Activated CD8-positive, alpha-beta memory T cell treated with anti-CD3 and anti-CD28 coated beads, Interleukin-2, amount 10 ng/mL, durations not matched to agents 7 days and 5 days (primary cell): ENCODE data around the gene RAET1L. TPM values are rescaled to one million over a fixed set of nuclear protein-coding genes. Genes with fewer than 3 reads are reported as not detected.
"Not testable (repeated sequence)": the region's sequence is repeated elsewhere in the genome, so short reads cannot be mapped to it uniquely, and the experiment has no call there.

Experiments used
- ATAC-seq: fragments of 150-1000 bp; cut with Tn5 transposase; one replicate; pipeline ENCODE4 v1.10.0; 2021; ENCODE audit warnings: moderate library complexity
- CTCF ChIA-PET: fragments of 350-600 bp; sonication (Branson Sonifier 250); formaldehyde crosslinking; loops from one replicate; lab custom pipeline; 2021; ENCODE audit warnings: antibody characterized with exemption; lab: Charles Lee
- DNase-seq: peaks from one replicate; pipeline ENCODE4 v3.0.0-alpha.2; 2020
- H3K27ac Mint-ChIP-seq: one replicate; pipeline ENCODE4 v1.8.0; 2021; ENCODE audit warnings: mild to moderate bottlenecking, mixed read lengths
- H3K27me3 Mint-ChIP-seq: one replicate; pipeline ENCODE4 v1.8.0; 2021; ENCODE audit warnings: mixed read lengths
- H3K36me3 Mint-ChIP-seq: one replicate; pipeline ENCODE4 v1.8.0; 2021; ENCODE audit warnings: mild to moderate bottlenecking, mixed read lengths
- H3K4me1 Mint-ChIP-seq: one replicate; pipeline ENCODE4 v1.8.0; 2021; ENCODE audit warnings: mixed read lengths
- H3K4me3 Mint-ChIP-seq: one replicate; pipeline ENCODE4 v1.8.0; 2021; ENCODE audit warnings: mild to moderate bottlenecking, moderate library complexity, mixed read lengths
- H3K9me3 Mint-ChIP-seq: one replicate; pipeline ENCODE4 v1.8.0; 2022; ENCODE audit warnings: low read depth, mixed read lengths
- total RNA-seq, 2 experiments: library from RNA; stranded (reverse); gene quantifications; one replicate each; pipeline ENCODE4 v1.2.3, GENCODE V29; 2021

RAET1L gene
- total RNA-seq, 2 experiments from 2014 or later, result not detected

- no peaks in the 10 kb centered on the region for H3K9me3 Mint-ChIP-seq
- peaks cover 55% of the 10 kb centered on the region for H3K4me1 Mint-ChIP-seq
- H3K4me3 Mint-ChIP-seq, result peak overlapping the region; percentile 81
- DNase-seq, result peak; percentile 97
- peak; percentile 91 for ATAC-seq
- peak overlapping the region; percentile 91 for H3K27ac Mint-ChIP-seq
- peaks cover 30% of the 10 kb centered on the region for H3K27me3 Mint-ChIP-seq
- CTCF ChIA-PET, result no interaction called here
- peaks cover 6% of the 10 kb centered on the region for H3K36me3 Mint-ChIP-seq
Measured at GRCh38 chr6:150004783-150005717, 20.3 kb downstream of the RAET1L start.

GRCh38 chr6:150004101-150004782 lies 21.1 kb downstream of the RAET1L start:
- peaks cover 28% of the 10 kb centered on the region for H3K27me3 Mint-ChIP-seq
- ATAC-seq, result peak; percentile 38
- peak overlapping the region; percentile 81 for H3K4me3 Mint-ChIP-seq
- CTCF ChIA-PET, result no interaction called here
- H3K9me3 Mint-ChIP-seq, result no peaks in the 10 kb centered on the region
- peak overlapping the region; percentile 91 for H3K27ac Mint-ChIP-seq
- peaks cover 6% of the 10 kb centered on the region for H3K36me3 Mint-ChIP-seq
- DNase-seq, result peak; percentile 85
- peaks cover 55% of the 10 kb centered on the region for H3K4me1 Mint-ChIP-seq

GRCh38 chr6:150003599-150003998 lies 21.7 kb downstream of the RAET1L start:
- H3K4me3 Mint-ChIP-seq, H3K9me3 Mint-ChIP-seq, H3K36me3 Mint-ChIP-seq, ATAC-seq, H3K27ac Mint-ChIP-seq, DNase-seq: not testable (repeated sequence)
- CTCF ChIA-PET, result interaction anchor here (1.2 kb wide), 1 partner anchor 12 kb away, joined by 4 read pairs; no protein-coding TSS in a partner anchor
- H3K4me1 Mint-ChIP-seq, result peaks cover 53% of the 10 kb centered on the region
- peaks cover 25% of the 10 kb centered on the region for H3K27me3 Mint-ChIP-seq

- no peak overlapping the region for H3K4me3 Mint-ChIP-seq
- peaks cover 24% of the 10 kb centered on the region for H3K27me3 Mint-ChIP-seq
- ATAC-seq, result no peak
- DNase-seq, result peak; percentile 22
- H3K27ac Mint-ChIP-seq, result no peak overlapping the region
- CTCF ChIA-PET, result interaction anchor here (1.2 kb wide), 1 partner anchor 11 kb away, joined by 4 read pairs; no protein-coding TSS in a partner anchor
- peaks cover 49% of the 10 kb centered on the region for H3K4me1 Mint-ChIP-seq
- H3K9me3 Mint-ChIP-seq, result no peaks in the 10 kb centered on the region
- peaks cover 6% of the 10 kb centered on the region for H3K36me3 Mint-ChIP-seq
Measured at GRCh38 chr6:150002710-150003109, 22.6 kb downstream of the RAET1L start.

- no peak for ATAC-seq
- peaks cover 44% of the 10 kb centered on the region for H3K4me1 Mint-ChIP-seq
Measured at GRCh38 chr6:150001295-150002008, 23.9 kb downstream of the RAET1L start.

GRCh38 chr6:149999636-150000035 lies 25.7 kb downstream of the RAET1L start:
- Mint-ChIP-seq H3K27me3 (peaks cover 47% of the 10 kb centered on the region), H3K4me1 (peaks cover 38% of the 10 kb centered on the region), H3K9me3 (no peaks in the 10 kb centered on the region), H3K27ac (no peak overlapping the region), H3K4me3 (no peak overlapping the region), H3K36me3 (peaks cover 6% of the 10 kb centered on the region)
- CTCF ChIA-PET, result interaction anchor here (0.9 to 1.3 kb wide), 2 partner anchors 10 to 81 kb away, joined by 3 read pairs; no protein-coding TSS in a partner anchor
- DNase-seq (no peak), ATAC-seq (no peak)

More at GRCh38 chr6:150001295-150002008, 23.9 kb downstream of the RAET1L start:
- Mint-ChIP-seq H3K36me3 (peaks cover 6% of the 10 kb centered on the region), H3K4me3 (no peak overlapping the region), H3K9me3 (no peaks in the 10 kb centered on the region), H3K27me3 (peaks cover 35% of the 10 kb centered on the region), H3K27ac (peak overlapping the region; percentile 20)
- CTCF ChIA-PET, result no interaction called here
- DNase-seq, result peak; percentile 61

GRCh38 chr6:149995971-149996370 lies 29.4 kb downstream of the RAET1L start:
- ATAC-seq (no peak), DNase-seq (no peak)
- Mint-ChIP-seq H3K4me1 (peaks cover 19% of the 10 kb centered on the region), H3K4me3 (no peak overlapping the region), H3K27me3 (peaks cover 77% of the 10 kb centered on the region), H3K9me3 (no peaks in the 10 kb centered on the region), H3K27ac (no peak overlapping the region), H3K36me3 (no peaks in the 10 kb centered on the region)
- CTCF ChIA-PET, result no interaction called here

GRCh38 chr6:149995235-149995750 lies 30.0 kb downstream of the RAET1L start:
- Mint-ChIP-seq H3K9me3 (no peaks in the 10 kb centered on the region), H3K27me3 (peaks cover 79% of the 10 kb centered on the region), H3K4me1 (peaks cover 16% of the 10 kb centered on the region), H3K36me3 (no peaks in the 10 kb centered on the region), H3K27ac (no peak overlapping the region), H3K4me3 (no peak overlapping the region)
- DNase-seq (no peak), ATAC-seq (no peak)
- CTCF ChIA-PET, result no interaction called here

- H3K27me3 Mint-ChIP-seq, result peaks cover 92% of the 10 kb centered on the region
- peaks cover 11% of the 10 kb centered on the region for H3K36me3 Mint-ChIP-seq
- no peak overlapping the region for H3K27ac Mint-ChIP-seq
- no peak overlapping the region for H3K4me3 Mint-ChIP-seq
- peaks cover 6% of the 10 kb centered on the region for H3K9me3 Mint-ChIP-seq
- CTCF ChIA-PET, result interaction anchor here (1.5 to 4.4 kb wide), 4 partner anchors 11 to 77 kb away, joined by 4 to 23 read pairs (median 8); partner anchors contain the start of gene ULBP3
- peaks cover 32% of the 10 kb centered on the region for H3K4me1 Mint-ChIP-seq
- peak; percentile 19 for DNase-seq
- no peak for ATAC-seq
Measured at GRCh38 chr6:149991838-149992237, 33.5 kb downstream of the RAET1L start.

GRCh38 chr6:149991472-149991795 lies 33.9 kb downstream of the RAET1L start:
- Mint-ChIP-seq H3K4me3 (peak overlapping the region; percentile 68), H3K27ac (peak overlapping the region; percentile 4), H3K36me3 (peaks cover 11% of the 10 kb centered on the region), H3K4me1 (peaks cover 32% of the 10 kb centered on the region), H3K27me3 (peaks cover 92% of the 10 kb centered on the region)
- DNase-seq (peak; percentile 55), ATAC-seq (peak; percentile 78)
- not testable (repeated sequence) for H3K9me3 Mint-ChIP-seq
- CTCF ChIA-PET, result interaction anchor here (0.7 to 4.4 kb wide), 5 partner anchors 12 to 77 kb away, joined by 3 to 23 read pairs (median 4); partner anchors contain the start of gene ULBP3

GRCh38 chr6:149990661-149991471 lies 34.5 kb downstream of the RAET1L start:
- Mint-ChIP-seq H3K9me3 (peaks cover 6% of the 10 kb centered on the region), H3K4me3 (peak overlapping the region; percentile 68), H3K36me3 (peaks cover 11% of the 10 kb centered on the region), H3K27ac (peak overlapping the region; percentile 4), H3K27me3 (peaks cover 92% of the 10 kb centered on the region), H3K4me1 (peaks cover 32% of the 10 kb centered on the region)
- peak; percentile 62 for ATAC-seq
- DNase-seq, result peak; percentile 54
- CTCF ChIA-PET, result interaction anchor here (0.7 to 4.4 kb wide), 5 partner anchors 12 to 78 kb away, joined by 3 to 23 read pairs (median 4); partner anchors contain the start of gene ULBP3

GRCh38 chr6:149990212-149990660 lies 35.1 kb downstream of the RAET1L start:
- H3K4me1 Mint-ChIP-seq, result peaks cover 32% of the 10 kb centered on the region
- H3K27ac Mint-ChIP-seq, result no peak overlapping the region

More at GRCh38 chr6:149990212-149990660, 35.1 kb downstream of the RAET1L start:
- Mint-ChIP-seq H3K36me3 (peaks cover 11% of the 10 kb centered on the region), H3K9me3 (peaks cover 6% of the 10 kb centered on the region), H3K27me3 (peaks cover 92% of the 10 kb centered on the region), H3K4me3 (peak overlapping the region; percentile 68)
- ATAC-seq (no peak), DNase-seq (peak; percentile 35)
- CTCF ChIA-PET, result interaction anchor here (0.7 to 4.4 kb wide), 4 partner anchors 9 to 78 kb away, joined by 3 to 23 read pairs (median 8); partner anchors contain the start of gene ULBP3
